ENCODE results near the gene ANKRD53. TPM values are rescaled to one million over a fixed set of nuclear protein-coding genes. Genes with fewer than 3 reads are reported as not detected.

ANKRD53 gene
- polyA plus RNA-seq, 1 of the 3 experiments (the other 2 are of a cell fraction) = 0.58 TPM

GRCh38 chr2:70981421-70981820 lies 3.0 kb downstream of the ANKRD53 start:
- H2AFZ ChIP-seq (ENCODE audit: low read depth) = no peak overlapping the region
- H3K4me3 ChIP-seq (ENCODE audit: low read depth in 2 of 2, low read length in 1 of 2) = no peak overlapping the region
- no peak overlapping the region for H3K27ac ChIP-seq (ENCODE audit: low read depth in 2 of 2, low read length in 1 of 2)
- no peak for DNase-seq
- H3K4me1 ChIP-seq (ENCODE audit: control insufficient read depth in 1 of 2, insufficient read depth in 2 of 2, low read depth in 1 of 2, low read length in 1 of 2) = peaks cover 3% of the 10 kb centered on the region in 2 experiments; a peak in 3 of 4 replicates
- no peaks in the 10 kb centered on the region for H3K79me2 ChIP-seq (ENCODE audit: insufficient read depth)
- no peaks in the 10 kb centered on the region for H3K27me3 ChIP-seq (ENCODE audit: insufficient read depth)
- H3K36me3 ChIP-seq (replicated peaks in 1 of 2; ENCODE audit: control insufficient read depth in 1 of 2, insufficient read depth in 2 of 2, low read length in 1 of 2) = peaks cover 5 to 12% of the 10 kb centered on the region in 2 experiments
- CTCF ChIA-PET = interaction anchor here (0.5 to 7.3 kb wide), 4 partner anchors 10 to 111 kb away, joined by 3 to 41 read pairs (median 4); no protein-coding TSS in a partner anchor
- no peak for TF ChIP-seq GATA2 (CRISPR knock-in tag; IDR thresholded peaks at IDR 0.05)
- no peak for TF ChIP-seq FOSL2 (IDR thresholded peaks at IDR 0.05; ENCODE audit: borderline replicate concordance, low read depth)
- TF ChIP-seq IRF3 (IDR thresholded peaks at IDR 0.05; ENCODE audit: low read depth, low read length) = no peak
- no peak for TF ChIP-seq RCOR1 (IDR thresholded peaks at IDR 0.05; ENCODE audit: low read length)
- no peak for TF ChIP-seq EZH2phosphoT487 (IDR thresholded peaks at IDR 0.05; ENCODE audit: borderline replicate concordance, low read depth)
- no peak for TF ChIP-seq PBX3 (IDR thresholded peaks at IDR 0.05)
- TF ChIP-seq GABPA (IDR thresholded peaks at IDR 0.05; ENCODE audit: low read depth) = no peak
- TF ChIP-seq POLR2AphosphoS5 (IDR thresholded peaks at IDR 0.05; ENCODE audit: low read depth, low read length) = no peak
- TF ChIP-seq YY1 (IDR thresholded peaks at IDR 0.05; ENCODE audit: low read depth) = no peak
- TF ChIP-seq MAX (IDR thresholded peaks at IDR 0.05; ENCODE audit: low read depth) = no peak
- TF ChIP-seq CTCF (IDR thresholded peaks at IDR 0.05) = no peak
- TF ChIP-seq USF1 (IDR thresholded peaks at IDR 0.05; ENCODE audit: borderline replicate concordance, low read depth) = no peak
- TF ChIP-seq TCF12 (IDR thresholded peaks at IDR 0.05) = no peak
- TF ChIP-seq RAD21 (IDR thresholded peaks at IDR 0.05; ENCODE audit: low read length) = no peak
- no peak for TF ChIP-seq ZBTB33 (IDR thresholded peaks at IDR 0.05; ENCODE audit: borderline replicate concordance, low read depth)
- no peak for TF ChIP-seq TAF1 (IDR thresholded peaks at IDR 0.05; ENCODE audit: borderline replicate concordance, low read depth, low read length)
- no peak for TF ChIP-seq FOXJ3 (CRISPR knock-in tag; IDR thresholded peaks at IDR 0.05)
- no peak for TF ChIP-seq EP300 (IDR thresholded peaks at IDR 0.05; ENCODE audit: borderline replicate concordance in 1 of 2, low read depth in 1 of 2, low read length in 1 of 2)
- no peak for TF ChIP-seq SMC3 (IDR thresholded peaks at IDR 0.05; ENCODE audit: low read depth, low read length)
- no peak for TF ChIP-seq FOXM1 (IDR thresholded peaks at IDR 0.05; ENCODE audit: low read depth)
- H4K20me1 ChIP-seq (ENCODE audit: insufficient read depth) = no peaks in the 10 kb centered on the region
- H3K4me2 ChIP-seq = no peak overlapping the region
- H3K9me2 ChIP-seq = no peaks in the 10 kb centered on the region
- POLR2A ChIA-PET = no interaction called here
- 74% methylated on average over 2 of the region's 2 CpGs for WGBS (ENCODE audit: low lambda C conversion rate)
- no peaks in the 10 kb centered on the region for H3K9me3 ChIP-seq
- H3F3A ChIP-seq (replicated peaks; ENCODE audit: insufficient read depth) = no peaks in the 10 kb centered on the region
- no peak overlapping the region for H3K9ac ChIP-seq
